Hematopoietic multipotent progenitor cell (in vitro differentiated cells): Measurements from ENCODE around the gene SLC49A3. TPM values are rescaled to one million over a fixed set of nuclear protein-coding genes. Genes with fewer than 3 reads are reported as not detected.
"Not testable (repeated sequence)": the region's sequence is repeated elsewhere in the genome, so short reads cannot be mapped to it uniquely, and the experiment has no call there.

Experiments used
- DNase-seq, 3 donors: peaks; one replicate each; pipeline ENCODE4 v3.0.0-alpha.2; 2011 to 2015; ENCODE audit warnings: low read depth in 2 of 3, low spot score in 2 of 3
- total RNA-seq: library from RNA; depleted of rRNA; stranded (reverse); fragments of >200 nt; gene quantifications from one replicate; pipeline ENCODE4 v1.2.3, GENCODE V29; 2012

The SLC49A3 gene
- total RNA-seq, 1 donor, result 5.9 TPM

DNA sequence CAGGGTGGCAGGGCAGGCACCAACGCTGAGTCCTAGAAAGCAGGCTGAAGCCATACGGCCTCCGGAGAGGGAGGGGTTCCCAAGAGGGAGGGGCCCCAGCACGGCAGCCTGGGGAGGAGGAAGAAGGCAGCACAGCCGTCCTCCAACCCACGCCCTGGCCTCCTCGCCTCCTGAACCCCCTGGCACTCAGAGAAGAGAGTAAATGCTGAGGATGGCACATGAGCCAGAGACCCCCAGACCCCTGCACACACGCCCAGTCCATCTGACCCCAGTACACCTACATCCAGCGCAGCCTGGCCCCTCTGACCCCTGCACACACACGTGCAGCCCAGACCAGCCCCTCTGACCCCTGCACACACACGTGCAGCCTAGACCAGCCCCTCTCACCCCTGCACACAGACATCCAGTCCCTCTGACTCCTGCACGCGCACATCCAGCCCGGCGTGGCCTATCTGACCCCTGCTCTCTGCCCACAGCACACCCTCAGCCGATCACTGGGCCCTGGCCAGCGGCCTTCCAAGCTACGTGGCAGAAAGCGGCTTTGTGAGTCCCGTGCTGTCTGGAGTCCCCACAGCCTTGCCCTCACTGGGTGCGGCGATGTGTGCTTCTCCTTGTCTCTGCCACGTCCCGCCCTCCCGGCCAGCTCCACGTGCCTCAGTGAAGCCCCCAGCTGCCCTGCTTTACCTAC lies 33.3 kb downstream of the SLC49A3 start:
- no peak for DNase-seq

DNA sequence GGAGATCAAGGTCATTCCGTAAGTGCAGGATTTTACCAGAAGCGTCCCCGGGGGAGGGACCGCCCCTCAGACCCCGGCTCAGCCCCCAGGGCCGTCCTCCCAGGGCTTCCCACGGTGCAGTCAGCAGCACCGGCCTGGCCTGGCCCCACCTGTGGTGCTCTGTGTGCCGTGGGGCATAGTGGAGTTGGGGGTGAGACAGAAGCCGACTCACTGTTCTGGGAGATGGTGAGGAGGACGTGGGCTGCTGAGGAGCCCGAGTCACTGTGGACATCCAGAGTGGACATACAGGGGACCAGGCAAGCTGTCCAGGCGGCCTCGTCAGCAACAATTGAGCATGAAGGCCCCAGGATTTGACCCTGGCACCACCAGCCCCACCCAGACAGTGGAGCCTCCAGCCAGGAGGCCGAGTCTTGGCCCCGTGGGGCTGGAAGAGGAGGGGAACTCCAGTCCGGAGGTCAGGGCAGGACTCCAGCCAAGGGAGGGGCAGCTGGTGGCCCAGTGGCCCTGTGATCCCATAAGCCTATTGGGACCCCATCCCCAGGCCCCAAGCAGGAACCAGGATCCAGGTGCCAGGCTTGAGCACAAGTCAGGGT lies 34.0 kb downstream of the SLC49A3 start:
- no peak for DNase-seq

DNA sequence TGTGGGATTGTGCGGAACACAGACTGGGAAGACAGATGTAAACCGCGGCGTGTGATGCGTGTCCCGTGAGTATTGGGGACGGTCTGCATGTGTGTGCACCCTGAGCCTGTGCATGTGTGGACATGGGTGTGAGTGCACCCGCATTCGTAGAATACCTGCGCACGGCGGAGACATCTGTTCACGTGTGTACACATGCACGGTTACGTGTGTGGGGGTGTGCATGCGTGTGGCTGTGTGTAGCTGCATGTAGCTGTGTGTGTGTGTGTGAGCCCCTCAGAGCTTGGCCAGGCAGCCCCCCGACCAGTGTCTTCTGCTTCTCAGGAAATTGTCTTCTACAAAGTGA lies 34.5 kb downstream of the SLC49A3 start:
- DNase-seq, result no peak

DNA sequence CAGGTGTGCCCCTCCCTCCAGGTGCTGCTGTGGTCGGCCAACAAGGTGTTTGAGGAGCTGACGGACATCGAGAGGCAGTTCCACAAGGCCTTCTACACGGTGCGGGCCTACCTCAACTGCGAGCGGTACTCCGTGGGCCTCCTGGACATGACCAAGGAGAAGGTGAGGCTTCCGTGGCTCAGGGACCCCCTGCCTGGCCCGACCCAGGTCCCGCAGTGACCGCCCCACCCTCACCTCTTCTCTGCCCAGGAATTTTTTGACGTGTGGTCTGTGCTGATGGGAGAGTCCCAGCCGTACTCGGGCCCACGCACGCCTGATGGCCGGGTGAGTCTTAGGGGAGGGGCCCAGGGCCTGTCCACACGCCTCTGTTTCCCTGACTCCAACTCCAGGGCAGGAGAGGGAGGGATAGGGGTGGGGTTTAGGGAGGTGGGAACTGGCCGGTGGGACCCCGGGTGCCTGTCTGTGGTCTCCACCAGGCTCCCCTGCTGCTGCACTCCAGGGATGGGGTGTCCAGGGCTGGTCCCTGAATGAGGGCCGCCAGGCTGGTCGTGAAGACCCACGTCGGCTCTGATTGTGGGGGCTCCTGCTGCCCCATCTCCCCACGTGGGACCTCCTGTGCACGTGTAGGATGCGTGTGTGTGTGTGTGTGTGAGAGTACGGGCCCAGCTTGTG lies 35.0 kb downstream of the SLC49A3 start:
- no peak for DNase-seq

DNA sequence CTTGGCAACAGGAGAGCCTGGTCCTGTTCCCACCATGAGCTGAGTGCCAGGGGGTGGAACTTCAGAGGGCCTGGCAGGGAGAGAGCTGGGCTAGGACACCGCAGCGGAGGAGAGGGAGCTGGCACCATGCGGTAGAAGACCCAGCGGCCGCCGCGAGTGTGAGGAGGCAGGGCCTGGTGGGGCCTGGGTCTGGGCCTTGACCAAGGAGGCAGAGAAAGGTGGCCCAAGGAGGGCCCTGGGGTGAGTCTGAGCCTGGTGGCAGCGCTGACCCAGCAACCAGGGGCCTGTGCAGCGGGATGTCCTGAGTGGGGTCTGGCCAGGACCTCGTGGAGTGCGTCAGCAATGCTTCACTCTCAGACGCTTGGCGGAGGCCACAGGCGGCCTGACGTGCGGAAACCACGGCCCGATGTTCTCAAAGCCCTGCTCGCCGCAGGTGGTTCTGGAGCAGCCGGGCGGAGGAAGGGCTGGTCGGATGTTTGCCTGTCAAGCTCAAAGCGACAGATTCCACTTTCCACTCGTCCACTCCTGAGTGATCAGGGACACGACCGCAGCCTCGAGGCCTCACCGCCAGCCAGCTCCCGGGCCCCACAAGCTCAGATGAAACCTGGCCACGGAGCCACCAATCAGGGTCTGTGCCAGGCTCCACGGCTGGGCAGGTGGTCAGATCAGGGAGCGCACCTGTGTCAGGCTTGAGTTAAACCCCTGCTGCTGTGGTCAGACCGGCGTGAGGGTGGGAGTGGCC lies 35.7 kb downstream of the SLC49A3 start:
- no peak for DNase-seq

DNA sequence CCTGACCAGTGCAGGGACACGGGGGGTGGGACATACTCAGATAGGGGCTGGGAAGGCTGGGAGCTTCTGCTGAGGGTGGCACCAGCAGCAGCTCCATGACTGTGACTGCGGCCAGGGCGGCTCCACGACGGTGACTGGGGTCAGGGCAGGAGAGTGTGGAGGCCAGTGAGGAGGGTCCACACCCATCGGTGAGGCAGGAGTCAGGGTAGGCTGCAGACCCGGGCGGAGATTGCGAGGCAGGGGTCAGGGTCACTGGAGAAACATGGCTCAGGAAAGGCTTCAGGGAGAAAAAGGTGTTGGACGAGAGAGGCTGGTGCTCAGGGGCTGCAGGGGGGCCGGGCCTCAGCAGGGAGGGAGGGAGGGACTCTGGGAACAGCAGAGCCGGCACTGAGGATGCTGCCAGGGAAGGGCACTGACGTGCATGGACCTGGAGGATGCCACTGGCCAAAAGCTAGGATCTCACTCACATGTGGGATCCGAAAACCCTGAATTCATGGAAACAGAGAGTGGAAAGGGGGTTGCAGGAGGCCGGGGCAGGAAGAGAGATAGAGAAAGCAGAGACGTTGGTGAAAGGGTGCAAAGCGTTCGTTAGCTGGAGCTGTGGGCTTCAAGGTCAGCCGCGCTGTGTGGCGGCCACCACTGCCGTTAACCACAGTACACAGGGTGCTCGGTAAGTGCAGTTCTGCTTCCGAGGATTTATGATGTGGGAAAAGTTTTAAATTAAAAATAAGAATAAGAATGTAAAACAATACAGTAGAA lies 36.9 kb downstream of the SLC49A3 start:
- DNase-seq, result no peak

DNA sequence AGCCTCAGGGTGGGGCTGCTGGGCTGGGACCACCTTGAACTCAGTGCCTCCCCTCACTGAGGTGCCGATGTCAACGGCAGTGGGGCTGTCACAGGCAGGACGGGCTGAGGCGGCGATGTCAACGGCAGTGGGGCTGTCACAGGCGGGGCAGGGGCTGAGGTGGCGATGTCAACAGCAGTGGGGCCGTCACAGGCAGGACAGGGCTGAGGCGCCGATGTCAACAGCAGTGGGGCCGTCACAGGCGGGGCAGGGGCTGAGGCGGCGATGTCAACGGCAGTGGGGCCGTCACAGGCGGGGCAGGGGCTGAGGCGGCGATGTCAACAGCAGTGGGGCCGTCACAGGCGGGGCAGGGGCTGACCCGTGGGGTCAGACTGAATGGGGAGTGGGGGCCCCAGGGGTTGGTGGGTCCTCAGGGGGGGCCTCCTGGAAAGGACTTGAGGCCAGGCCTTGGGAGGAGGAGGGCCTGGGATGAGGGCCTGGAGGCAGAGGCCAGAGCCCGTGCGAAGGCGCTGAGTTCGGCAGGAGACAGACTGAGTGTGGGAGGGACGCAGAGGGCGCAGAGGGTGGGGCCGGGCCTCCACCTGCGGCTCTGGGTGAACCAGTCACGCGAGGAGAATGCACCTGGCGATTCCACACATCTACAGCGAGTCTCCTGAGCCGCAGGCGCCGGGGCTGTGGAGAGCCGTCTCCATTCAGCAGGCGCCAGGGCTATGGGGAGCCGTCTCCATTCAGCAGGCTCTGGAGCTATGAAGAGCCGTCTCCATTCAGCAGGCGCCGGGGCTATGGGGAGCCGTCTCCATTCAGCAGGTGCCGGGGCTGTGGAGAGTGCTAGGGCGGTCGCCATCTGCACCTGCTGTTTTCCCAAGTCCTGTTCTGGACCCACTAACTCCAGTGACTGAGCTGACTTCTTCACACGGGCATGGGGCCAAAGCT lies 37.7 kb downstream of the SLC49A3 start:
- DNase-seq, result no peak

DNA sequence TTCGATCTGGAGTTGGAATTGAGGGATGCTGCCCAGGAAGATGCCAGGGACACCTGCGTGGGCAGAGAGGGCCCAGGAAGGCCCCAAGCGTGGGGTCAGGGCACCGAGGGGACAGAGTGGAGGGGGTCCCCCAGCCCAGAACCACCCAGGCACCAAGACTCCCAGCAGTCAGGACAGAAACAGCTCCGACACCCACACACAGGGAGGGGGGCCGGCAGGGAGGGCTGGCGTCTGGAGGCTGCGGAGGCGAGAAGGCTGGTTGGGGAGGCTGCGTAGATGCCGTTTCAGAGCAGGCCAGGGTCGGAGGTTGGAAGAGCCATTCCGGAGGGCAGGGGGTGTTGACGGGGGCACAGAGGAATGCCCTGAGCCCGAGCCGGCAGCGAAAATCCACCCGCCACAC lies 38.5 kb downstream of the SLC49A3 start:
- DNase-seq, result no peak

DNA sequence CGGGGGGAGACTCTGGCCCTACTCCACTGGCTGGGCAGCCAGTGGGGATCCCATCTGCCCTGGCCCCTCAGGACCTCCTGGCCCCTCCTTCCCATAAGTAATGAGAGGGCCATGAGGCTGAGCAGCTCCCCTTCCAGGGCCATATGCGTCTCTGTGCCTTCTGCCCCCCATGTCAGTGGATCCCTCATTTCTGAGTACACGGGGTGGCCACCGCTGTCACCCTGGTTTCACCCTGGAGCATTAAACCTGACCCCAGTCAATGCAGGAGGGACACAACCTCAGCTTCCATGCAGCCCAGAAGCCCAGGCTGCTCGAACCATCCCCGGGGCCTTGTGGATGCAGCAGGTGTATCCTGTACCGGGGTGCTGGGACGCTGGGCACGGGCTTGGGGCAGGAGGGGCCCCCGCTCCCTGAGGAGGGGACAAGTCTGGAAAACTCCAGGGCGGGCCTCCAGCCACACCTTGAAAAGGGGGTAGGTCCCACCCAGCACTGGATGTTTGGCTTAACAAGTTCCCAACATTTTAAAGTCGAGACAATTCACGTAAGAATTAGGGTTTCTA lies 39.1 kb downstream of the SLC49A3 start:
- DNase-seq, result no peak

DNA sequence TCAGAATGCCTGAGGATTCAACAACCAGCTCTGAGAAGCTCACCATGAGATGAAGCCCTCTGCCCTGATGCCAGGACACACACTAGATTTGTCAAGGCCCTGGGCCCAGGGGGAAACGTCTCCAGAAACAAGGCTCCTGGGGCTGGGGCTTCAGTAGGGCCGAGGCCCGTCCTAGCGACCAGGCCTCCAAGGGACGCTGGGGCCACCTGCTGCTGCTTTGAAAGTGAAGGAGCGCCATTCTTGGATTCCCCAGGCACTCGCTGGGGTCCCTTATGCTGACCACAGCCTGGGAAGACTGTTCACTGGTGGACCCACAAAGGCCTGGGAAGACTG lies 39.7 kb downstream of the SLC49A3 start:
- DNase-seq, result no peak

DNA sequence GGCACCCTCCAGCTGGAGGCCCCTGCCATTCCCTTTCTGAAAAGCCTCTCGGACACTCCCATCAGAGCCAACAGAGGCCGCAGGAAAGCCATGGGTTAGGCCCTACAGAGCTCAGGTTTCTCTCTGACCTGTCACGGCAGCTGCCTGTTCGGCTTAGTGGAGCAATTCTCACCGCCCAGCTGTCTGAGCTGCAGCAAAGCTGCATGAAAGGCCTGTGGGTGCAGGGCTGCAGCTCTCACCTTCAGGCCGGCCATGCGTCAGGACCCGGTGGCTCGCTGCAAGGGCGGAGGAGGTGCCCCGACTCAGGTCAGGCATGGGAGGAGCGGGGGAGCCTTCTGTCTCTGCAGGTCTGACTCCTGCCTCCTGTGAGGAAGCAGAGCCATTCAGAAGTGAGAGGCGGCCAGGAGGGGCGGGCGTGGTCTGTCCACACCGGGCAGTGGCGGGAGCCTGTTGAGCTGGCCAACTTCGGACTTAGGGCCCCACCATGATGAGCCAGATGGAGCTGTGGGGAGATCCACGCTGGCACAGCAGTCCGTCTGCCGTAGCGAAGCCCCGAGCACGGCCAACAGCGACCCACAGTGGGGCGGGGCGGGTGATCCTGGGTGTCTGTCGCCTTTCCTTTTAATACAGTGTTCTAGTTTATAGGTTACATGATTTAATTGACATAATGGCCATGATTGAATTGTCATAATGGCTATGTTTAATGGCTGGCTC lies 40.2 kb downstream of the SLC49A3 start:
- DNase-seq, result no peak

DNA sequence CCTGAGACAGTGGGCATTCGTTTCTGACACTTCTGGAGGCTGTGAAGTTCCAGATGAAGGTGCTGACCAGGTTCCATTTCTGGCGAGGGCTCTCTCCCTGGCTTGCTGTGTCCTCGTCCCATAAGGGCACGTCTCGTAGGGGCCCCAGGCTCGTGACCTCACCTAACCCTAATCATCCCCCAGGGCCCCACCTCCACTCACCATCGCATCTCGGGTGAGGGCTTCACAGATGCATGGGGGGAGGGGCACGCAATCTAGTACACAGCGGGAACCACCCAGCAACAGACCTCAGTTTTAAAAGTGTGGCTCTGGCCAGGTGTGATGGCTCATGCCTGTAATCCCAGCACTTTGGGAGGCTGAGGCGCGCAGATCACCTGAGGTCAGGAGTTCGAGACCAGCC lies 41.5 kb downstream of the SLC49A3 start:
- no peak for DNase-seq

DNA sequence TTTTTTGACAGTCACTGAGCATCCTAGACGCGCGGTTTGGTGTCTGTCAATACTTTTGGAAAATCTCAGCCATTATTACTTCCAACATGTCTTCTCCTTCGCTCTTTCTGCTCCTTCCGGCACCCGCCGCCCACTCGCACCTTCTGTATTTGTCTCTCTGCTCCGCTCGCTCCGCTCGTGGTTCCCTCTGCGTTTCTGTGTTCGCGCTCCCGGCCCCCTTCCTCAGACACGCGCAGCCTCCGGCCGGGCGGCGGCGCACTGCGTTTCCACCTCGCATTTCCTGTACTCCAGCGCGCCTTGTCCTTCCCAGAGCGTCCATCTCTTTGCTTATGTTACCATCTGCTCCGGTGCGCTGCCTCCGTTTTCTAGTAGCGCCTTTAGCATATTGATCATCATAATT lies 42.5 kb downstream of the SLC49A3 start:
- no peak for DNase-seq

DNA sequence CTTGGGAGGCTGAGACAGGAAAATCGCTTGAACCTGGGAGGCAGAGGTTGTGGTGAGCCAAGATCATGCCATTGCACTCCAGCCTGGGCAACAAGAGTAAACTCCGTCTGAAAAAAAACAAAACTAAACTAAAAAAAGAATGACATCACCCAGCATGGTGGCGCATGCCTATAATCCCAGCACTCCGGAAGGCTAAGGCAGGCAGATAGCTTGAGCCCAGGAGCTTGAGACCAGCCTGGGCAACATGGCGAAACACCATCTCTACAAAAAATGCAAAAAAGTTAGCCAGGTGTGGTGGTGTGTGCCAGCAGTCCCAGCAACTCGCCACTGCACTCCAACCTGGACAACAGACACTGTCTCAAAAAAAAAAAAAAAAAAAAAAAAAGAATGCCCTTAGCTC lies 46.6 kb downstream of the SLC49A3 start:
- DNase-seq, result not testable (repeated sequence)

DNA sequence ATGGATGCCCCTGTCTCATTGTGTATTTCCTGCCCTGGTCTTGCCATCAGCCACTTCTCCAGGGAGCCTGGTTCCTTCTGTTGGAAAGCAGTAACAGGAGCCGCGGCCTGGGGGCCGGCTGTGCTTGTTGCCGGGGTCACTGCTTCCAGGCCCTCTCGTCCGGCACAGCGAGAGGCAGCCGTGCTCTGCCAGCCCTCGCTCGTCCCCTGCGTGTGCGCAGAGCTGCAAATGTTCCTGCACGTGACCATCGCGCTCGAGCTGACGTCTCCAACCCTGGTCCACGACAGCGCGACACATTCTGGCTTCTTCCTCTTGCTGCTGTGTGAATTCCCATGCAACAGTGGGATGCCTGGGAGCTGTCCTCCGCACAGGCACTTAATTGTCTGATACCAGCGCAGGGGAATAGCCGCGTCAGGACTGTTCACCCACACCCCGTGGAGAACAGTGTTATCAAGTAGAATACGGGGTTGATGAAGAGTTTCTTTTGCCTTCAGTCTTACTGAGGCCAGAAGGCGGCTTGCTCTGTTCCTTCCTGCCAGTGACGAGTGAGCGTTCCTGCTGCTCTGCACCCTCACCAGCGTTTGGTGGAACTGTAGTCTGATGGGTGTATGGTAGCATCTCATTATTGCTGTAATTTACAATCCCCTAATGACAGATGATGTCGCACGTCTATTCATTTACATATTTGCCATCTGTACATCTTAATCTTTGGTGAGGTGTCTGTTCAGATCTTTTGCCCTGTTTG lies 51.2 kb downstream of the SLC49A3 start:
- no peak for DNase-seq

DNA sequence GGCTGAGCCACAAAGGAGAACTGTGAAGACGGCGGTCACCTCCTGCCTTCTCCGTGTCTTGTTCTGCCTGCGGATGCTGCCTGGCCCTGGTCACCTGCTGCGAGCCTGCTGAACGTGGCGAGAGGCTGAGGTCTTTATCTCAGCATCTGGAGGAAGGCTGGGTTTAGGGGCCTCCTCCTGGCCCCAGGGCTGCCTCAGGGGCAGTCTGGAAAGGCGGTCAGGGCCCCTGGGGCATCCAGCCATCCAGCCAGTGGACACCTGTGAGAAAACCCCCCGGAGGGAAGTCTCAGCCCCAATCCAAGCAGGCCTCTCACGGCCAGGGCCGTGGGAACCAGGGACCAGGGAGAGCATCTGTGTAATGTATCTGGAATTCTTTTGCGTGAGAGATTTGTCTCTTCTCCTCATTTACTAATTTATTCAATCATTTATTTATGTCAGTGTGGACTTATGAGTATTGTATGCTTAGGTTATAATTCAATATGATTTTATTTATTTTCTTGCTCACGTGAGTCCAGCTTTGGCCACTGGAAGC lies 52.3 kb downstream of the SLC49A3 start:
- DNase-seq, result no peak

DNA sequence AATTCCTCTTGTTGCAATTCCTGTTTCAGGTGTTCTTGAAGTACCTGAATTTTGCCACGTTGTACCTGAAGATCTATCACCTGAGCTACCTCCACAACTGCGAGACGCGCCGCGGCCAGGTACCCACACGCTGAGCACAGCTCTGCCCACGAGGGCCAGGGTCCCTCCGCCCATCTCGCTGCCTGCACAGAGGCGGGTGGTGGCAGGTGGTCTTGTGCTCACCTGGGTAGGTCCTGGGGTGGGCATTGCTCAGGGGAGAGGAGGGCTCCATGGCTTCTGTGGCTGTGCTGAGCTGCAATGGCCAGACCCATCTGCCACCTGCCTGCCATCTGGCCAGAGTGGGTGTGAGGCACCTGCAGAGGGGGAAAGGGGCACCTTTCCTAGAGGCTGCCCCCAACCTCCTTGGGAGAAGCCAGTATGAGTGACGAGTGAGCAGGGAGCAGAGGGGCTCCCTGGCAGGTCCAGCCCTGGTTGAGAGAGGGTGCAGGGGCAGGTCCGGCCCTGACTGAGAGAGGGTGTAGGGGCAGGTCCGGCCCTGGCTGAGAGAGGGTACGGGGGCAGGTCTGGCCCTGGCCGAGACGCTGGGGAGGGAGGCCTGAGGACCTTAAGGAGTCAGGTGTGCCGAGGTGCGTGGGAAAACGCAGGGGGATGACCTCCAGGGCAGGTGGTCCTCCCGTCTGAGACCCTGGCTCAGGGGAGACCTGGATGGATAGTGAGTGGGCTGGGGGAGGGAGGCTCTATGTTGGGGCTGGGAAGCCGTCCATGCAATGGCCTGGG lies 52.9 kb downstream of the SLC49A3 start:
- no peak for DNase-seq
